ENCODE data around the gene CABCOCO1. TPM values are rescaled to one million over a fixed set of nuclear protein-coding genes. Genes with fewer than 3 reads are reported as not detected.

CABCOCO1 gene
- total RNA-seq, 2 experiments from 2014 or later: not detected

- Mint-ChIP-seq H3K27ac (peak overlapping the region; percentile 16), H3K4me3 (no peak overlapping the region), H3K27me3 (no peaks in the 10 kb centered on the region), H3K36me3 (ENCODE audit: low read depth) (no peaks in the 10 kb centered on the region), H3K4me1 (ENCODE audit: low read depth) (peaks cover 28% of the 10 kb centered on the region), H3K9me3 (no peaks in the 10 kb centered on the region)
- ChIA-PET CTCF (interaction anchor here (0.8 to 4.6 kb wide), 26 partner anchors 10 to 843 kb away, joined by 3 to 46 read pairs (median 4); partner anchors contain the start of gene ARID5B), POLR2A (interaction anchor here (1.1 kb wide), 1 partner anchor 148 kb away, joined by 3 read pairs; no protein-coding TSS in a partner anchor)
- no peak for DNase-seq
- intact Hi-C loops (cut with micrococcal nuclease): loop anchor here (5.0 kb wide), 1 partner anchor 61 kb away; no protein-coding TSS in a partner anchor
- no peak for ATAC-seq
- no peak for TF ChIP-seq CTCF (IDR thresholded peaks at IDR 0.05)
Measured at GRCh38 chr10:61751599-61751998, 88.9 kb downstream of the CABCOCO1 start.

GRCh38 chr10:61752111-61753011 is 89.6 kb downstream of the CABCOCO1 start:
- intact Hi-C loops (cut with micrococcal nuclease): loop anchor here (5.0 kb wide), 1 partner anchor 60 kb away; no protein-coding TSS in a partner anchor
- no peak for DNase-seq
- peak overlapping the region; percentile 71 for H3K27ac Mint-ChIP-seq
- no peak overlapping the region for H3K4me3 Mint-ChIP-seq
- no peaks in the 10 kb centered on the region for H3K36me3 Mint-ChIP-seq (ENCODE audit: low read depth)
- H3K9me3 Mint-ChIP-seq: no peaks in the 10 kb centered on the region
- ChIA-PET POLR2A (interaction anchor here (0.8 kb wide), 1 partner anchor 45 kb away, joined by 3 read pairs; no protein-coding TSS in a partner anchor), CTCF (interaction anchor here (0.8 to 4.6 kb wide), 16 partner anchors 11 to 685 kb away, joined by 3 to 46 read pairs (median 8); no protein-coding TSS in a partner anchor)
- no peaks in the 10 kb centered on the region for H3K27me3 Mint-ChIP-seq
- no peak for TF ChIP-seq CTCF (IDR thresholded peaks at IDR 0.05)
- ATAC-seq: peak; percentile 41
- H3K4me1 Mint-ChIP-seq (ENCODE audit: low read depth): peaks cover 28% of the 10 kb centered on the region

- TF ChIP-seq CTCF (IDR thresholded peaks at IDR 0.05): no peak
- no peak overlapping the region for H3K27ac Mint-ChIP-seq
Measured at GRCh38 chr10:61753453-61753852, 90.7 kb downstream of the CABCOCO1 start.

GRCh38 chr10:61754587-61755550 is 92.1 kb downstream of the CABCOCO1 start:
- H3K4me1 Mint-ChIP-seq (ENCODE audit: low read depth): peaks cover 28% of the 10 kb centered on the region
- ChIA-PET POLR2A (no interaction called here), CTCF (interaction anchor here (1.5 kb wide), 1 partner anchor 80 kb away, joined by 3 read pairs; no protein-coding TSS in a partner anchor)
- intact Hi-C loops (cut with micrococcal nuclease): loop anchor here (5.0 kb wide), 1 partner anchor 57 kb away; no protein-coding TSS in a partner anchor
- H3K27me3 Mint-ChIP-seq: no peaks in the 10 kb centered on the region
- ATAC-seq (no peak), DNase-seq (no peak)
- no peaks in the 10 kb centered on the region for H3K36me3 Mint-ChIP-seq (ENCODE audit: low read depth)
- no peaks in the 10 kb centered on the region for H3K9me3 Mint-ChIP-seq
- H3K27ac Mint-ChIP-seq: no peak overlapping the region
- no peak for TF ChIP-seq CTCF (IDR thresholded peaks at IDR 0.05)
- H3K4me3 Mint-ChIP-seq: no peak overlapping the region

More at GRCh38 chr10:61753453-61753852, 90.7 kb downstream of the CABCOCO1 start:
- ChIA-PET CTCF (interaction anchor here (1.0 to 4.6 kb wide), 5 partner anchors 10 to 129 kb away, joined by 3 to 46 read pairs (median 33); no protein-coding TSS in a partner anchor), POLR2A (no interaction called here)
- DNase-seq: no peak
- no peak for ATAC-seq
- Mint-ChIP-seq H3K27me3 (no peaks in the 10 kb centered on the region), H3K4me3 (no peak overlapping the region), H3K4me1 (ENCODE audit: low read depth) (peaks cover 28% of the 10 kb centered on the region), H3K36me3 (ENCODE audit: low read depth) (no peaks in the 10 kb centered on the region), H3K9me3 (no peaks in the 10 kb centered on the region)
- intact Hi-C loops (cut with micrococcal nuclease): loop anchor here (5.0 kb wide), 1 partner anchor 59 kb away; no protein-coding TSS in a partner anchor

Measured in activated CD8-positive, alpha-beta T cell treated with anti-CD3 and anti-CD28 coated beads for 36 hours (primary cell).